Measurements from ENCODE around the gene TBC1D5.
"Not testable (repeated sequence)": the region's sequence is repeated elsewhere in the genome, so short reads cannot be mapped to it uniquely, and the experiment has no call there.

TBC1D5 gene

DNA sequence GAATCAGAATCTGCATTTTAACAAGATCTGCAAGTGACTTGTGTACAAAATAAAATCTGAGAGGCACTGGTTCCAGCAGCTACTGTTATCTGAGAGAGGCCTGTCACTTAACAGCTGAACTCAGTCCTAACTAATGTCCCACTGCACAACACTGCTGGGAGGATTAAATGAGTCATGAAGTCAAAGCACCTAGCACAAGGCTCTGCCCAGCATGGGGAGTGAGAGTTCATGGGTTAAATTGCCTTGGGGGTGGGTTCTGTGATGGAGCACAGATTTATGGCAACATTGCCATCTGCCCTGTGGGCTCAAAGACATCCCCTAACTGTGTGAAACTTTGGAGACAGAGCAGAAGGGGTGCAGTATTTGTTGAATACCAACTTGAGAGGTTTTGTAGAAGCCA lies 606.7 kb downstream of the TBC1D5 start:
- no peak for TF ChIP-seq CTCF (IDR thresholded peaks at IDR 0.05; ENCODE audit: low read depth, low read length, missing control alignments)
- DNase-seq (ENCODE audit: low read depth), result no peak

GRCh38 chr3:17133632-17134545 lies 608.5 kb downstream of the TBC1D5 start:
- H3K4me3 ChIP-seq (ENCODE audit: low read depth, low read length), result no peak overlapping the region
- no peak for DNase-seq (ENCODE audit: low read depth)
- TF ChIP-seq CTCF (IDR thresholded peaks at IDR 0.05; ENCODE audit: low read depth, low read length, missing control alignments), result no peak

More for the DNA sequence above, 606.7 kb downstream of the TBC1D5 start:
- H3K4me3 ChIP-seq (ENCODE audit: low read depth, low read length), result no peak overlapping the region

DNA sequence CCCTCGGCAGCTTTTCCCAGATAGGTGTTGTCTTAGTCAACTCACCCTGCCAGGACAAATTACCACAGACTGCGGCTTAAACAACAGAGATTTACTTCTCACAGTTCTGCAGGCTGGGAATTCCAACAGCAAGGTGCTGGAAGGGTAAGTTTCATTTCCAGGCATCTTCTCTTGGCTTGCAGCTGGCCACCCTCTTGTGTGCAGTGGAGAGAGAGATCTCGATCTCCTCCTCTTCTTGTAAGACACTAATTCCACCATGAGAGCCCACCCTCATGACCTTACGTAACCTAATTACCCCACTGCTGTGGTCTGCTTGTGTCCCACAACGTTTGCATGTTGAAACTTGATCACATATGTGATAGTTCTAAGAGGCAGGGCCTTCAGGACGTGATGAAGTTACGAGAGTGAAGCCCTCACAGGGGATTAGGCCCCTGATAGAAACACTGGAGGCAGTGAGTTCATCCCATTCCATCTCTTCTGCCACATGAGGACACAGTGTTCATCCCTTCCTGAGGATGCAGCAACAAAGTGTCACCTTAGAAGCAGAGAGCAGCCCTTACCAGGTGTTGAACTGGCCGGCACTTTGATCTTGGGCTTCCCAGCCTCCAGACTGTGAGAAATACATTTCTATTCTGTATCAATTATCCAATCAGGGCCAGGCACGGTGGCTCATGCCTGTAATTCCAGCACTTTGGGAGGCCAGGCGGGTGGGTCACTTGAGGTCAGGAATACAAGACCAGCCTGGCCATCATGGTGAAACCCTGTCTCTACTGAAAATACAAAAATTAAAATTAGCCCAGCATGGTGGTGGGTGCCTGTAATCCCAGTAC lies 609.9 kb downstream of the TBC1D5 start:
- no peak for DNase-seq (ENCODE audit: low read depth)
- TF ChIP-seq CTCF (IDR thresholded peaks at IDR 0.05; ENCODE audit: low read depth, low read length, missing control alignments), result no peak
- H3K4me3 ChIP-seq (ENCODE audit: low read depth, low read length), result no peak overlapping the region

- H3K4me3 ChIP-seq (ENCODE audit: low read depth, low read length), result no peak overlapping the region
- DNase-seq (ENCODE audit: low read depth), result no peak
- TF ChIP-seq CTCF (IDR thresholded peaks at IDR 0.05; ENCODE audit: low read depth, low read length, missing control alignments), result no peak
Observed at GRCh38 chr3:17130956-17131355, 611.5 kb downstream of the TBC1D5 start.

GRCh38 chr3:17129556-17129955 lies 612.9 kb downstream of the TBC1D5 start:
- no peak for DNase-seq (ENCODE audit: low read depth)
- no peak for TF ChIP-seq CTCF (IDR thresholded peaks at IDR 0.05; ENCODE audit: low read depth, low read length, missing control alignments)
- no peak overlapping the region for H3K4me3 ChIP-seq (ENCODE audit: low read depth, low read length)

- H3K4me3 ChIP-seq (ENCODE audit: low read depth, low read length); DNase-seq (ENCODE audit: low read depth): not testable (repeated sequence)
Observed at GRCh38 chr3:17128671-17129070, 613.8 kb downstream of the TBC1D5 start.

DNA sequence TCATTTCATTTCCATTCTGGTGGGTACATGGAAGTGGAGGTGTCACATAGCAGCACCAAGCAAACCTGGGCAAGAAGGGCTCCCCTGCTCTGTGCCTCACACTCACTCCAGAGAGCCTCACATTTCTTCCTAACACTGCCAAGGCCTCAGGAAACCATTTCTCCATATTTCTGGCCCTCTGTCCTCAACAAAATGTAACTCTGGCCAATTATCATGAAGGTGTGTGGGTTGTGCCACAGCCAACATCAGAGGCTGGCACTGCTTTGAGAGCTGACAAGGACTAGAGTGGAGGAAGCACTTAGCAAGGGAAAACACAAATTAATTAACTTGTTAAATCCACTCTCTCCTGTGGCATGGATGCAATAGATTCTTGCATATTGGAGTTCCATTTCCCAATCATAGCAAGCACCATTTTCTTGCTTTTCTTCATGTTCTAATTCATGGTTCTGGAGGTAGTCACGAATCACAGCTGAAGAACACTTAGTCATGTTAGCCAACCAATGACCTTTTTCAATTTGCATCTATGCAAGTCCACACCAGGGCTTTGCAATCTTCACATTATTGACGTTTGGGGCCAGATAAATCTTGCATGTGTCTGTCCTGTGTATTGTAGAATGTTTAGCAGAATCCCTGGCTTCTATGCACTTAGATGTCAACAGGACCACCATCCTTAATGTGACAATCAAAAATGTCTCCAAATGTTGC lies 616.5 kb downstream of the TBC1D5 start:
- no peak for DNase-seq (ENCODE audit: low read depth)
- TF ChIP-seq CTCF (IDR thresholded peaks at IDR 0.05; ENCODE audit: low read depth, low read length, missing control alignments), result no peak
- no peak overlapping the region for H3K4me3 ChIP-seq (ENCODE audit: low read depth, low read length)

Data from GM12864 (cell line).